ENCODE data around the gene SEMA6C. TPM values are rescaled to one million over a fixed set of nuclear protein-coding genes. Genes with fewer than 3 reads are reported as not detected.
A peak's percentile ranks its signal among the peaks of the same experiment; 100 is the strongest.

SEMA6C gene
- polyA plus RNA-seq, 3 donors, result 0.39 to 1.4 (median 0.97) TPM

GRCh38 chr1:151147665-151148064, 1.2 kb upstream of the SEMA6C start:
- TF ChIP-seq CTCF (IDR thresholded peaks at IDR 0.05), result no peak
- Mint-ChIP-seq H3K4me1 (peaks cover 24% of the 10 kb centered on the region), H3K27ac (no peak overlapping the region), H3K9me3 (peaks cover 0 to 3% (median 0%) of the 10 kb centered on the region in 7 donors), H3K36me3 (peaks cover 0 to 4% of the 10 kb centered on the region in 2 donors), H3K4me3 (peak overlapping the region in 1 of 2 donors; percentile 43), H3K27me3 (ENCODE audit: low read depth in 3 of 3) (peaks cover 30 to 43% (median 33%) of the 10 kb centered on the region in 3 donors)
- Histone ChIP-seq H3K4me1 (ENCODE audit: control insufficient read depth in 1 of 2, insufficient read depth in 2 of 2, low read length in 2 of 2) (peaks cover 13 to 23% of the 10 kb centered on the region in 2 donors), H3K9ac (ENCODE audit: insufficient read depth, low read length, poor library complexity, severe bottlenecking) (no peak overlapping the region), H3K9me3 (replicated peaks in 1 of 2; ENCODE audit: control insufficient read depth in 1 of 2, insufficient read depth in 1 of 2, low read length in 2 of 2) (no peaks in the 10 kb centered on the region), H3K27ac (ENCODE audit: low read depth in 1 of 2, low read length in 2 of 2) (no peak overlapping the region), H3K79me2 (ENCODE audit: insufficient read depth, low read length) (no peaks in the 10 kb centered on the region), H3K36me3 (replicated peaks in 1 of 2; ENCODE audit: control insufficient read depth in 1 of 2, insufficient read depth in 2 of 2, low read length in 2 of 2) (no peaks in the 10 kb centered on the region), H3K4me3 (replicated peaks in 1 of 3; ENCODE audit: low read depth in 2 of 3, low read length in 3 of 3) (no peak overlapping the region), H2AFZ (ENCODE audit: insufficient read depth, low read depth, low read length, poor library complexity, severe bottlenecking) (peak overlapping the region; percentile 99), H3K27me3 (ENCODE audit: control insufficient read depth in 2 of 2, insufficient read depth in 2 of 2, low read length in 2 of 2) (peaks cover 2 to 19% of the 10 kb centered on the region in 2 donors), H3K4me2 (replicated peaks; ENCODE audit: extremely low read depth, low read length, poor library complexity, severe bottlenecking) (no peak overlapping the region), H4K20me1 (ENCODE audit: insufficient read depth, low read length) (no peaks in the 10 kb centered on the region)
- no peak for DNase-seq
- intact Hi-C loops (cut with micrococcal nuclease), result no loop called here
- WGBS (ENCODE audit: insufficient coverage), result no CpG with 5 or more reads among the region's 2 CpGs

- peak overlapping the region; percentile 93 to 100 for H3K4me3 Mint-ChIP-seq
- Histone ChIP-seq H3K4me3 (replicated peaks in 1 of 3; ENCODE audit: low read depth in 2 of 3, low read length in 3 of 3) (peak overlapping the region; percentile 59 to 93 (median 64)), H3K79me2 (ENCODE audit: insufficient read depth, low read length) (no peaks in the 10 kb centered on the region), H2AFZ (ENCODE audit: insufficient read depth, low read depth, low read length, poor library complexity, severe bottlenecking) (peak overlapping the region; percentile 99), H4K20me1 (ENCODE audit: insufficient read depth, low read length) (no peaks in the 10 kb centered on the region), H3K27ac (ENCODE audit: low read depth in 1 of 2, low read length in 2 of 2) (no peak overlapping the region), H3K36me3 (replicated peaks in 1 of 2; ENCODE audit: control insufficient read depth in 1 of 2, insufficient read depth in 2 of 2, low read length in 2 of 2) (no peaks in the 10 kb centered on the region), H3K9me3 (replicated peaks in 1 of 2; ENCODE audit: control insufficient read depth in 1 of 2, insufficient read depth in 1 of 2, low read length in 2 of 2) (no peaks in the 10 kb centered on the region), H3K4me1 (ENCODE audit: control insufficient read depth in 1 of 2, insufficient read depth in 2 of 2, low read length in 2 of 2) (peaks cover 13 to 23% of the 10 kb centered on the region in 2 donors), H3K9ac (ENCODE audit: insufficient read depth, low read length, poor library complexity, severe bottlenecking) (peak overlapping the region; percentile 49), H3K4me2 (replicated peaks; ENCODE audit: extremely low read depth, low read length, poor library complexity, severe bottlenecking) (peak overlapping the region; percentile 100), H3K27me3 (ENCODE audit: control insufficient read depth in 2 of 2, insufficient read depth in 2 of 2, low read length in 2 of 2) (peaks cover 2 to 19% of the 10 kb centered on the region in 2 donors)
- H3K27me3 Mint-ChIP-seq (ENCODE audit: low read depth in 3 of 3), result peaks cover 30 to 43% (median 34%) of the 10 kb centered on the region in 3 donors
- H3K4me1 Mint-ChIP-seq, result peaks cover 24% of the 10 kb centered on the region
- H3K36me3 Mint-ChIP-seq, result peaks cover 0 to 4% of the 10 kb centered on the region in 2 donors
- no peak for DNase-seq
- peaks cover 0 to 3% (median 0%) of the 10 kb centered on the region in 7 donors for H3K9me3 Mint-ChIP-seq
- peak overlapping the region in 3 of 7 donors; percentile 37 to 83 (median 37) for H3K27ac Mint-ChIP-seq
- intact Hi-C loops (cut with micrococcal nuclease), result no loop called here
- 0% methylated on average over 1 of the region's 7 CpGs for WGBS (ENCODE audit: insufficient coverage)
- TF ChIP-seq CTCF (IDR thresholded peaks at IDR 0.05), result no peak
These were observed 687 bp upstream of the SEMA6C start for GRCh38 chr1:151147132-151147503.

All from CD14-positive monocyte (primary cell).